ENCODE data around the gene PDE11A.

DNA sequence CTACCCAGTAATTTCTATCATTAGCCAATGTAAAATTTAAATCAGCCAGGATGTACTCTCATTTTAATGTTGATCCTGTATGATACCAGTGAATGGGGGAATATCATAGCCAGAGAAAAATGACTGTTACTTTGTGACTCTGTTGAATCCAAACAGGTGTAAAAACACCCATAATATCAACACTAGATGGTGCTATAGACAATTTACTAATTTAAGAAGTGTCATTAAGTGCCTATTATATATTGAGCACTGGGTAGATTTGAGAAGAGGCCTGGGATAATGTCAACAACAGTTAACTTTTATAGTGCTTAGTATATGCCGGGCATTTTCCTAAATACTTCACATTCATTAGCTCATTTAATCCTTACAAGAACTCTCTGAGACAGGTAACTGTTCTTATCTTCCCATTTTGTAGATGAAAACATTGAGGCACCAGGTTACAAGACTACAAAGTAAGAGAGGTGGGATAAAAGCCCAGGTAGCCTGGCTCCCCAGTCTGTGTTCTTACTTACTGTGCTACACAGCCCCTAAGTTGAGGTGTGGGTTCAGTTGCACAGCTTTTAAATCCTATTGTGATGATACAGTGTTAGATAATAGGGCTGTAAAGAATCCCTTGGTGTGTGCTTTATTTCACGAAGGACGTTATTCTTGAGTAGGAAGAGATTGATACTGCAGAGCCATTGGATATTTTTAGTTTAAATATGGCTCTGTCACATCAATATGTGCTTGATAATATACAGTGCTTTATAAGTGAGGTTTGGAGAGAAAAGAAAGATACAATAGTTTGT is 354.6 kb downstream of the PDE11A start:
- no peak for TF ChIP-seq POLR2A (IDR thresholded peaks at IDR 0.05)
- TF ChIP-seq, protein P1, sequence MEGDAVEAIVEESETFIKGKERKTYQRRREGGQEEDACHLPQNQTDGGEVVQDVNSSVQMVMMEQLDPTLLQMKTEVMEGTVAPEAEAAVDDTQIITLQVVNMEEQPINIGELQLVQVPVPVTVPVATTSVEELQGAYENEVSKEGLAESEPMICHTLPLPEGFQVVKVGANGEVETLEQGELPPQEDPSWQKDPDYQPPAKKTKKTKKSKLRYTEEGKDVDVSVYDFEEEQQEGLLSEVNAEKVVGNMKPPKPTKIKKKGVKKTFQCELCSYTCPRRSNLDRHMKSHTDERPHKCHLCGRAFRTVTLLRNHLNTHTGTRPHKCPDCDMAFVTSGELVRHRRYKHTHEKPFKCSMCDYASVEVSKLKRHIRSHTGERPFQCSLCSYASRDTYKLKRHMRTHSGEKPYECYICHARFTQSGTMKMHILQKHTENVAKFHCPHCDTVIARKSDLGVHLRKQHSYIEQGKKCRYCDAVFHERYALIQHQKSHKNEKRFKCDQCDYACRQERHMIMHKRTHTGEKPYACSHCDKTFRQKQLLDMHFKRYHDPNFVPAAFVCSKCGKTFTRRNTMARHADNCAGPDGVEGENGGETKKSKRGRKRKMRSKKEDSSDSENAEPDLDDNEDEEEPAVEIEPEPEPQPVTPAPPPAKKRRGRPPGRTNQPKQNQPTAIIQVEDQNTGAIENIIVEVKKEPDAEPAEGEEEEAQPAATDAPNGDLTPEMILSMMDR (IDR thresholded peaks at IDR 0.05), result no peak
